NCI-H2171 (cell line): Measurements from ENCODE around the gene GABBR1.

ENCODE experiments used
- DNase-seq: peaks from one replicate; lab custom pipeline; 2025; lab: John Stamatoyannopoulos, UW

The GABBR1 gene

DNA sequence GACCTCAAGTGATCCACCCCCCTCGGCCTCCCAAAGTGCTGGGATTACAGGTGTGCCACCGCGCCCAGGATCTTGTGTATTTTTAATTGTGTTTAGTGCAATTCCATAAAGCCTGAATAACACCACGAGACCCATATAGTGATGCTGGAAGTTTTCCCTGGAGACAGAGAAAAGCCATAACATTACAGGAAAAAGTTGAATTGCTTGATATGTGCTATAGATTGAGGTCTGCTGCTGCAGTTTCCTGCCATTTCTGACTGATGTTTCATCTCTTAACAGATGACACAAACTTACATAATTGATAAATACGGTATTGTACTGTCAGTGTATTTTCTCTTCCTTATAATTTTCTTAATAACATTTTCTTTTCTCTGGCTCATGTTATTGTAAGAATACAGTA lies 66.1 kb downstream of the GABBR1 start:
- DNase-seq: no peak

DNA sequence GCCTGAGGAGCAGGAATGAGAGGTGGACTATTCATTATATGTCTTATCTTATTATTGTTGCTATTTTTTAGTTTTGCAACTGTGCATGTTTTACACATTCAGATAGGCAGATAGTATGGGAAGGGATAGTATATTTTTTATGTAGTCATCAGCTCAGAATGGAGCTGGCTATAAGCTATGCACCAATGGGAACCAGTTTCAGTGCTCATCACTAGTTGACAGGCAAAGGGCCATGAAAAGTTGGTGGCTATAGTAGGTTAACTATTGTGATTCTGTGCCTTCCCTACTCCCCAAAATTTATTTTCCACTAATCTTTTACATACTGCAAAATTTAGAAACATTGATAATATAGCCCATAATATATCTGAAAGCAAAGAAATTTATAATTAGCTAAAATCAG lies 68.1 kb downstream of the GABBR1 start:
- DNase-seq: no peak

DNA sequence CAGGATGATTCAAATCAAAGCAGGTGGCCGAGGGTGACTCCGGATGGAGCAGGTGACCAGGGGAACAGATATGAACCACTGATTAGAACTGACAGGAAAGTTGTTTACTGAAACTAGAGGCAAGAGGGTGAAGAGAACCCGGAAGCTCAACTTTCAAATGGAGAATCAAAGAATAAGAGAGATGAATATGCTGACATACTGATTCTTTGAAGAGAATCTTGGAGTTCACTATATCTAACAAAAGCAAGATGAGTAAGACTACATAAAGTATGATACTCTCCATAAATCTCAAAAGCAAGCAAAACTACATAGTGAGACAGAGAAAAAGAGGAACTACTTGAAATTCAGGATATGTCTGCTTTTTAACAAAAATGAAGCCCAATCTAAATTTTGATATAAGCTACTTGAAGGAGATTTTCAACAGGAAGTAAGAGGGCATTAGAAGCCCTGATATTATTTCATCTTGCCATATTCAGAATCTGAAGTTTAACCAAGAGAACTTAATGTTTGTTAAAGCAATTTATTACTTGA lies 69.5 kb downstream of the GABBR1 start:
- no peak for DNase-seq

DNA sequence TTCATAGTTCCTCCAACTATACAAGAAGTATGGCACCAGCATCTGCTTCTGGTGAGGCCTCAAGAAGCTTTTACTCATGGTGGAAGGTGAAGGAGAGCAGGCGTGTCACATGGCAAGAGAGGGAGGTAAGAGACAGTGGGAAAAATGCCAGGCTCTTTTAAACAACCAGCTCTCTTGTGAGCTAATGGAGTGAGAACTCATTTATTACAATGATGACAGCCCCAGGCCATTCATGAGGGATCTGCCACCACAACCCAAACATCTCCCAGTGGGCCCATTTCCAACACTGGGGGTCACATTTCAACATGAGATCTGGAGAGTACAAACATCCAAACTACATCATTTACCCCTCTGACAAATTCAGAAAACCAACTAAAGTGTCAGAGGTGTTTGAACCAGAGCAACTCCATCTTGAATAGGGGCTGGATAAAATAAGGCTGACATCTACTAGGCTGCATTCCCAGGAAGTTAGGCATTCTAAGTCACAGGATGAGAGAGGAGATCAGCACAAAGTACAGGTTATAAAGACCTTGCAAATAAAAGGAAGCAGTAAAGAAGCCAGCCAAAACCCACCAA lies 71.3 kb downstream of the GABBR1 start:
- no peak for DNase-seq

DNA sequence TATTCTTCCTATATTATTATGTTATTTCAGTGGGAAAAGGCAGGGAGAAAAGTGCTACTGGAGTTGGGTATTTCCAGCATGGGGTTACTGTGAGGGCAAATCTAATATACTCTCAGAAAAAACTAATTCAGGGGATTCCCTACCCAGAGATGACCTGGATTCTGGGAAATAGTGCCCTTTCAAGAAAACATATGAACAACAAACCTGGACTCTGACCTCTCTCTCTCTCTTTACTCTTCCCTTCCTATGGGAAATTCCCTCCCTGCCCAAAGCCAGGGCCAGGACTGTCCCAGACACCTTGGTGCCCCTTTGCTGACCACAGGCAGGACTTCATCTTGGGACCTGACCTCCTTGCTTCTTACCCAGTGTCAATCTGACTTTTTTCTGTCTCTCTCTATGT lies 71.9 kb downstream of the GABBR1 start:
- DNase-seq: no peak

DNA sequence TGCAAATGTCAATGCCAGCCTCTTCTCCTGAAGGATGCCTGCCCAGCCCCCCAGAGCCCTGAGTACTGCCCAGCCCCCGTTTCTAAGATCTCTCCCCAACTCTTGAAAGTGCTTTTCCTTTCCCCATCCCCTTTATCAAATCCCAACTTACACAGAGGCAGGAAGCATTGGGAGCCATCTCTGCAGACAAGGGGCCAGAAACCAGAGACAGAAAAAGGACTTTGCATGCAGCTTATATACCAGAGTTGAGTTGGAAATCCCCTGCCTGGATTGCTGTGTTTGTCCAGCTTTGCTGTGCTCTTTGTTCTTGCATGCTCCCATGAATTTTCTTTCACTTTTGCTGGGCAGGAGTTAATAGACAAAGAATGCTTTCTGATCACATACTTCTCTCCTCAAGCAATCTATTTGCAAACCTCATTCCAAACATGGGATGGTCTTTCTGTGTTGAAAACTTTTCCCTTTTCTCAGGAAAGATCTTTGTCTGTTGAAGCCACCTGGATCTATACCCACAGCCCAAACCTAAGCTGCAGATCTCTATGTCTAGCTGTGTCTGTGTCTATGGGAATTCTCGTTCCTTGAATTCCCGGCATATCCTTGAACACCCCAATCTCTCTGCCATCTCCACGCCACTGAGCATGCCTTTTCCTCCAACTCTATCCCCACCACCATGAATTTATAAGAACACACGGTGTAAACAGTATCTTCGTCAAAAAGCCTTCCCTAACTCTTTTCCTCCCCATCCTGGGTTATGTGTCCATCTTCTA lies 73.3 kb downstream of the GABBR1 start, which contains the start of gene UBD:
TSS of gene UBD (minus strand) at position 209 of the 764 bp plus-strand sequence. CDS start at position 178, 31 bp downstream.
- DNase-seq: no peak

DNA sequence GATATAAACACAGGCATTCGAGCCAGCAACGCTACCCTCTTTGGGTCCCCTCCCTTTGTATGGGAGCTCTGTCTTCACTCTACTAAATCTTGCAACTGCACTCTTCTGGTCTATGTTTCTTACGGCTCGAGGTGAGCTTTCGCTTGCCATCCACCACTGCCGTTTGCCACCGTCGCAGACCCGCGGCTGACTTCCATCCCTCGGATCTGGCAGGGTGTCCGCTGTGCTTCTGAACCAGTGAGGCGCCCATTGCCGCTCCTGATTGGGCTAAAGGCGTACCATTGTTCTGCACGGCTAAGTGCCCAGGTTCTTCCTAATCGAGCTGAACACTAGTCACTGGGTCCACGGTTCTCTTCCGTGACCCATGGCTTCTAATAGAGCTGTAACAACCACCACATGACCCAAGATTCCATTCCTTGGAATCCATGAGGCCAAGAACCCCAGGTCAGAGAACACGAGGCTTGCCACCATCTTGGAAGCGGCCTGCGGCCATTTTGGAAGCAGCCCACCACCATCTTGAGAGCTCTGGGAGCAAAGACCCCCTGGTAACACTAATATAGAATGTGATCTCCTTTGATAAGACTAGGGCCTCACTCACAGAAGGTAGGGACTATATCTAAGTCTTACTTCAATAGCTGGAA lies 74.4 kb downstream of the GABBR1 start:
- no peak for DNase-seq

DNA sequence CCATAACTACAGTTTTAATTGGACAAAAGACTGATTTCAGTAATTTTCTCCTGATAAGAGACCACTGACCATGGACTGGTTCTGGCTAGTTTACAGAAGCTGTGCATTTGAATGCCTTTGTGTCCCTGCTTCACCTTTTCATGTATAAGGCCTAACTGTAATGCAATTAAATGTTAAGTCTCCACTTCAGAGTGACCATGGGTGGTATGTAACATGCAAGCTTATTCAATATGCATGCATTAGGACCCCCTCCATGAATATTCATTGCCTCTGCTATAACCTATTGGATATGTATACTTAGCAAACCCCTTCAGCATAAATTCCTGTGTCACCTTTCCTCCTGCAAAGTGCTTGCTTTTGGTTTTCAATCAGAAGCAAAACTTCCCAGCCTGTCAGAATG lies 75.7 kb downstream of the GABBR1 start:
- DNase-seq: no peak

DNA sequence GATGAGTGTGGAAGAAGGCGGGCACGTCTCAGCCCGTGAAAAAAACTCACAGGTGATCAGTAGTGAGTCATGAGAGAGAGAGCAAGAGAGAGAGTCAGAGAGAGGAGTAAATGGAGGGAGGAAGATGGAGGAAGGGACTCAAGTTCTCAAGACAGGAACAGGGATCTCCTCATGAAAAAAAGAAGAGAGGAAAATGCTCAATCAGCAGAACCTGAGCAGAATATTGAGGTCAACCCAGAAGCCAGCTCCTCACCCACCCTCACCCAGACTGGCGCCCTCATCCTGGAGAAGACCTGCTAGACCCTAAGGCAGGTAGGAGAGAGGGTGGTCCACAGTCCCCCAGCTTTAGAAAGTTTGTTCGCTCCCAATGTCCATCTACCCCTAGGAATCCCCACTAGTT lies 78.2 kb downstream of the GABBR1 start:
- no peak for DNase-seq

DNA sequence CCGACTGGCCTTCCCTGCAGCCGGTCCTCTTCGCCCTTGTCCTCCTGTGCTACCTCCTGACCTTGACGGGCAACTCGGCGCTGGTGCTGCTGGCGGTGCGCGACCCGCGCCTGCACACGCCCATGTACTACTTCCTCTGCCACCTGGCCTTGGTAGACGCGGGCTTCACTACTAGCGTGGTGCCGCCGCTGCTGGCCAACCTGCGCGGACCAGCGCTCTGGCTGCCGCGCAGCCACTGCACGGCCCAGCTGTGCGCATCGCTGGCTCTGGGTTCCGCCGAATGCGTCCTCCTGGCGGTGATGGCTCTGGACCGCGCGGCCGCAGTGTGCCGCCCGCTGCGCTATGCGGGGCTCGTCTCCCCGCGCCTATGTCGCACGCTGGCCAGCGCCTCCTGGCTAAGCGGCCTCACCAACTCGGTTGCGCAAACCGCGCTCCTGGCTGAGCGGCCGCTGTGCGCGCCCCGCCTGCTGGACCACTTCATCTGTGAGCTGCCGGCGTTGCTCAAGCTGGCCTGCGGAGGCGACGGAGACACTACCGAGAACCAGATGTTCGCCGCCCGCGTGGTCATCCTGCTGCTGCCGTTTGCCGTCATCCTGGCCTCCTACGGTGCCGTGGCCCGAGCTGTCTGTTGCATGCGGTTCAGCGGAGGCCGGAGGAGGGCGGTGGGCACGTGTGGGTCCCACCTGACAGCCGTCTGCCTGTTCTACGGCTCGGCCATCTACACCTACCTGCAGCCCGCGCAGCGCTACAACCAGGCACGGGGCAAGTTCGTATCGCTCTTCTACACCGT lies 79.5 kb downstream of the GABBR1 start:
- no peak for DNase-seq

DNA sequence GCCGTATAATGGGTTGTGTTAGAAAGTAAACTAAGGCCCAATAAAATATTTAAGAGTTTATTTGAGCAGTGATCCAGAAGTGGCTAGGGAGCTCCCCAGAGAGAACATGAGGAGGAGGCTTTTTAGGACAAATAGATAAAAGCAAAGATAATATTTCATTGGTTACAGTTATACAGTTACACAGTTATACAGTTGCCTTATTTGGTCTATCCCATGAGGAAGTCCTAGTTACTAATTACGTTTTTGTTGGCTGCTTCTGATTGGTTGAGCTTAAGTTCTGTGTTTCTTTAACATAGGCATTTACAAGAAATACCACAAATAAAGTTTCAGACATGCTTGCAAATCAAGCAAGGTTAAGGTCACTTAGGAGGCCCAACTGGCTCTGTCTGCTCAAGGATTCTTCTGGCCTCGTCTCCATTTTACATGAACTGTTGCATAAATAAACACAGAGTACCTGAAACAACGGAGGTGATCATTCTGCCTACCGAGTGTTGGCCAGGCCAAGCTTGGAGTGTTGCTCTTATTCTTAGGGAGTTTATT lies 80.4 kb downstream of the GABBR1 start:
- no peak for DNase-seq

DNA sequence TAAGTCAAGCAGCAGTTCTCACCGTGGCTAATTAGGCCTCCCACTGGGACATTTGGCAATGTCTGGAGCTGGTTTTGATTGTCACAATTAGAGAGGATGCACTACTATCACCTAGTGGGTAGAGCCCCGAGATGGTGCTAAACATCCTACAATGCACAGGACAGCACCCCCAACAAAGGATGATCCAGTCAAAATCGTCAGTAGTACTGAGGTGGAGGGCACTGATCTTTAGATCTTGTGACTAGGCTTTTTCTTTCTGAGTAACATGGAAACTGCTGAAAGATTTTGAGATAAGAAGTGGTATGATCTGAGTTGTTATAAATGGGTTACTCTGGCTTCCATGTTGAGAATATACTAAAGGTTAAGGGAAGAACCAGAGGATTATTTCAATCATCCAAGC lies 85.4 kb downstream of the GABBR1 start:
- DNase-seq: no peak

DNA sequence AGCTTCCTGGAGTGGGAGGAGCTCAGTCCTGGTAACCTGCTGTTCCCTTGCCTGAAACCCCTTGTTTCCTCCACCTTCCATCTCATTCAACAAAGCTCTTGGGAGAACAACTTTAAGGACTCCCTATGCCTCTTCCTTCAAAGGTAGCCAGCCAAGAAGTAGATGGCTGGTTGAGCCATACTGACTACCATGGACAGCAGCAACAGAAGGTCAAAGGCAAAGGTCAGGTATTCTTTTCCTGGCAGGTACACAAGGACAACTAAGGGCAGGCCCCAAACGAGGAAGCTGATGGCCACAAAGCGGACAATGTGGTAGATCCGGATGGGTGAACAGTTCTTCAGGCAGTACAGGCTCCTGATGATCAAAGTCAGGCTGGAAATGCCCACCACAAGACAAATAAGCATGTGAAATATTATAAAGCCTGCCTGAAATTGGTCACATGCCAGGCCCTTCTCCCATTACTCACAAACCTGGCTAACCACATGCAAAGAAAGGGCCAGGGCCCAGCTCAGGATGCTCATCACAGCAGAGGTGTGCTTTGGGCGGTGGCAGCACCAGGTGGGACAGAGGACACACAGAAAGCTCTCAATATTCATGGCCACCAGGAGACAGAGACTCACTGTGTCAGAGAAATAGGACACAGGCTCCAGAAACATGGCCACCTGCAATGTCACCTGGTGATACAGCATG lies 95.1 kb downstream of the GABBR1 start:
- no peak for DNase-seq

DNA sequence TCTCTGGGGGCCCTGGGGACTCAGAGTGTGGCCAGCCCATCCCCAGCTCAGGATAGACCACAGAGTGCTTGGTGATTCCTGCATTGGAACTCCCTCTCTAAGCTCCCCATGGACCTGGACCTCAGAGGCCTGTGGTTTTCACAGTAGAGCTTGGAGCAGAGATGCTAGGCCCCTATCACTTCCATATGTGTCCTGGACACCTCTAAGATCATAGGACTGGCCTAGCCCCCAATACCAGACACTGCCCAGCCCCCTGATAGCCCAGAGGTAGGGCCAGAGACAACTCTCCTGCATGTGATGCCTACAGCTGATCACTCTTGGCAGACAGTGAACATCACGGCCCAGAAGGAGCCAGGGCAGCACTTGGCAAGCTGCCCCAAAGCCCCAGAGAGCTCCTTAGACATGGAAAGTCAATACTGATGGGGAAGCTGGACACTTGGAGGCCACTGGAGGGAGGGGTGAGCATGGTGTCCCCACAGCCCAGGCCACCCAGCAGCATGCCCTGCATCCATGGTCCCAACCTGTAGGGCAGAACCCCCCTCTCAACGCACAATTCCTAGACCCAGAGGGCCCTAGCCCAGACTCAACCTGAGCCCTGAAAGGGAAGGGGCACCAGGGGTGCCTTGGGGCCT lies 100.5 kb downstream of the GABBR1 start:
- no peak for DNase-seq

DNA sequence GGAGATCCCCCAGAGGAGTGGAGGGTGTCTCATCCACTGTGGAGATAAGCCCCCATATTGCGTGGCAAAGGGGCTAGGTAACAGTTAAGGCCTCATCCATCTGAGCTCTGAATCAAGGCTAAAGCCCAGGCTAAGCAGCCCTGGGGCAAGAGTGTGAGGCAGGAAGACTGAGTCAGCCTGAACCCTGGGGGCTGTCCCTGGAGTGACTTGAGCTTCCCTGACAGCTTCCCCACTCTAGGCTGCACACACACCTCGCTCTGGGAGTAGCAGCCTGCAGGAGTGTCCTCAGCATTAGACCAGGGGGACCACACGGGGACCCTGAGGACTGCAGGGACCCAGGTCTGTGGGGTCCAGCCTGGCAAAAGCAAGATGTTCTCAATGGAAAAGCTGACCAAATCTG lies 101.3 kb downstream of the GABBR1 start:
- DNase-seq: no peak

DNA sequence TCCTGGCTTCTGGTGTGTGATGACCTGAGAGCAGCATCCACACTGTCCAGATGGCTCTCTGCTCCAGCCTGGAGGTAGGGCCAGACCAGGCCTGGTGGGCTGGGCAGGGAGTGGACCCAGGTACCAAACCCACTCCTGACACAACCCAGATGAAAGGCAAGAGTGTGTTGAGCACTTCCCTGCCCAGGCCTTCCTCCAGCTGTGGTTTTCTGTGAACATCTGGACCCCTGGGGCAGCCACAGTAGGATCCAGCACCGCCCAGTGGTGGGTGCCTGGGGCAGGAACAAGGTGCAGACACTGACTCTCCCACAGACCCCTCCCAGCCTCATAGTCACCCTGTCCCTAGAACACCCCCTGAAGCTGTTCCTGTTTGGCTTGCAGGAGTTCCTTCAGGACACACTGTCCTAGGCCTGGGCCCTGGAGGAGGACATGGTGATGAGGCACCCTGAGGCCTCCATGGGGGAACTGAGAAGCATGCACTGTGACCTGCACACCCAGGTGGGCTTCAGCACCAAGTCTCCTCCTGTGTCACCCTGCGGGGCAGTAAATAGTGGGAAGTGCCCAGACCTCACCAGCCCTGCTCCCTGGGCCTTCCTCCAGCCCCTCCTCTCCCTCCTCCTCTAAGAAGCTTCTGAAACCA lies 102.2 kb downstream of the GABBR1 start:
- no peak for DNase-seq

DNA sequence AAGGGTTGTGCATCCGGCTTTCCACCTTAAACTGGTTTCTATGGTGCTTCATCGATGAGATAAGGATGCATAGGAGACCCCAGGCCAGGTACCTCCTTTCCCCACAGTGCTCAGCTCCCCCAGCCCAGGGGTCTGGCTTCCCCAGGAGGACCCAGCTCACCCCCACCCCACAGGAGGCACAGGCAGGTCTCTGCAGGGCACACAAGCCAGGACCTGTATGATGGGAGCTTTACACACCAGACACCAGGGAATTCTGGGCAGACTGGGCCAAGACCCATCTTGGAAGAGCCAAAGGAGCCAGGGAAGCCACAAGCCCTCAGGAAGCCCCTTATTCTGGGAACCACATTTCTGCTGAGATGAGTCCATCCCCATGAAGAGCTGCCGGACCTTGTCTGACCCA lies 103.0 kb downstream of the GABBR1 start:
- DNase-seq: no peak

DNA sequence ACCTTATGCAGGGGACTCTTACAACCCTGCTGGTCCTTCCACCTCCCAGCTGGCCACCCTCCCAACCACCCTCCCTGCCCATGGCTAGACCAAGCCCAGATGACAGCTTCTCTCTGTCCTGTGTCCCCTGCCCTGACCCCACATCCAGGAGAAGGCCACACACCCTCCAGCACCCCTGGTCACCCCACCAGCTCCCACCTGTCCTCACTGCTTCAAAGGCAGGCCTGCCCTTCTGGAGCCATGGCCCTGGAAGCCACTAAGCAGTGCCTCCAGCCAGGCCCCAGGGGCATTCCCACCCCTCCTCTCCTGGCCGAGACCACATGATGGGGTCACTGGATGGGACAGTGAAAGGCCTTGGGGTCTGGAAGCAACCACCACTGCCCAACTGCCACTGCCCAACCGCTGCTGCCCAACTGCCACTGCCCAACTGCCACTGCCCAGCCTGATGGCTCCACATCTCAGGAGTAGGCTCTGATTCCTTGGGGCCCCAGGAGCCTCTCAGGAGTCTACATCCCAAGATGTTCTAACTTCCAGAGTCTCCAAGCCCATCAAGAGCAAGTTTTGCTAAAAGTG lies 103.9 kb downstream of the GABBR1 start:
- no peak for DNase-seq

DNA sequence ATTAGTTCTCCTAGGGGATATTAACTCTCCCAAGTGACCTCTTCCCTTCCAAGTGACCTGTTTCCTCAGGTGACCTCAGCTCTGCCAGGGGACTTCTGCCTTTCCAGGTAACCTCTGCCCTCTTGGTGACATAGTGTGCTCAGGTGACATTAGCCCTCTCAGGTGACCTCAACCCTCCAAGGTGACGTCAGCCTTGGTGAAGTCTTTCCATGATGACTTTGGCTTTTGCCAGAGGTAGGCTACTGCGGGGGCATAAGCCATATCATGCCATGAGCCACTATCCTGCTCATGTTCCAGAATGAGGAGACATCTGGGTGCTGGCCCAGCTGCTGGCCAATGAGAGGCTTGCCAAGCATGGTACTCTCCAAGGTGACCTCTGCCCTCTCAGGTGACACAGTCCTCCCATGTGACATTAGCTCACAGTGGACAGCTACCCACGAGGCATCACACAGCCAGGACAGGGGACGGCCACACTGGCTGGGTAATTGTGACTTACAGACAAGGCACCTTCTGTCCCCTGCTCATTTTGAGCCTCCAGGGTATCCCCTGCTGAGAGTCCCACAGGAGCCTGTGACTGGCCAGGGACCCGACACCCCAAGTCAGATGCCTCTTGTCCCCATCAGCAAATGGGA lies 104.6 kb downstream of the GABBR1 start:
- DNase-seq: no peak

DNA sequence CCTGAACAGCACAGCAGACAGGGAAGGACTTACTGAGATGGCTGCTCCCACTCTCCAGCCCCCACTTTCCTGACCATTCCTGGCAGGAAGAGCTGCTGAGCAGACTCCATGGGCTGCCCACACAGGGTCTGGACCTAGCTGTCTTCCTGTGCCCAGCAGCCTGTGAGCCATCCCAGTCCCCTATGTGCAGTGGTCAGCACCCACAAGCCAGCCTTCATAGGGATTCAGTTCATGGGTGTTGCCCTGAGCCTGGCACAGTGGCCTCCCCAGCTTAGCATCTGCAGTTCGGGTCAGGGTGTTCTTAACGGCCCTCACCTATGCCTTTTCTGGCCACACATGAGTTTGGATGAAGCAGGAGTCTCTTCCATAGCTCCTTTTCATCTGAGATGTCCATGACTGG lies 105.4 kb downstream of the GABBR1 start:
- no peak for DNase-seq
